Lung (tissue), 12 donors: Measurements from ENCODE around the gene XRN1. TPM values are rescaled to one million over a fixed set of nuclear protein-coding genes. Genes with fewer than 3 reads are reported as not detected.

Source experiments
- ATAC-seq: fragments of 200-7000 bp; cut with Tn5 transposase; one replicate; pipeline ENCODE4 v1.9.1; 2020; ENCODE audit warnings: moderate number of reproducible peaks; ENCODE audit not compliant: insufficient read depth, low FRiP score
- DNase-seq, 3 donors: peaks; one replicate each; pipeline ENCODE4 v3.0.0-alpha.2; 2013 to 2017
- H3K27ac ChIP-seq, 2 donors: one replicate each; pipeline ENCODE4 v1.5.1; 2013; ENCODE audit warnings: mild to moderate bottlenecking in 2 of 2, moderate library complexity in 2 of 2, control low read depth in 1 of 2, inconsistent platforms in 1 of 2, low read depth in 1 of 2, low read length in 1 of 2
- H3K27me3 ChIP-seq, 3 donors: one replicate each; pipeline ENCODE4 v1.5.1; 2013; ENCODE audit warnings: low read length in 2 of 3; ENCODE audit not compliant: control insufficient read depth in 3 of 3, insufficient read depth in 3 of 3
- H3K36me3 ChIP-seq, 4 donors: one replicate each; pipeline ENCODE4 v1.5.1; 2013; ENCODE audit warnings: low read length in 4 of 4, mild to moderate bottlenecking in 1 of 4, moderate library complexity in 1 of 4; ENCODE audit not compliant: control insufficient read depth in 4 of 4, insufficient read depth in 4 of 4
- H3K4me1 ChIP-seq, 5 donors: one replicate each; pipeline ENCODE4 v1.5.1; 2013; ENCODE audit warnings: low read length in 5 of 5, mild to moderate bottlenecking in 2 of 5, moderate library complexity in 1 of 5; ENCODE audit not compliant: control insufficient read depth in 5 of 5, insufficient read depth in 5 of 5
- H3K4me3 ChIP-seq: one replicate; pipeline ENCODE4 v1.5.1; 2013; ENCODE audit warnings: mild to moderate bottlenecking, control low read depth, moderate library complexity
- H3K9ac ChIP-seq, 2 donors: one replicate each; pipeline ENCODE4 v1.5.1; 2013; ENCODE audit warnings: low read length in 2 of 2, control low read depth in 1 of 2; ENCODE audit not compliant: insufficient read depth in 1 of 2
- H3K9me3 ChIP-seq, 4 donors: one replicate each; pipeline ENCODE4 v1.5.1; 2013; ENCODE audit warnings: low read length in 3 of 4, mild to moderate bottlenecking in 1 of 4, moderate library complexity in 1 of 4; ENCODE audit not compliant: control insufficient read depth in 4 of 4, insufficient read depth in 3 of 4
- CTCF ChIP-seq: IDR thresholded peaks from 2 replicates; pipeline ENCODE4 v1.5.1; 2012; ENCODE audit warnings: mild to moderate bottlenecking; ENCODE audit errors: control extremely low read depth, extremely low read depth
- WGBS, 2 donors: extraction: QIAGEN DNeasy Blood & Tissue Kit; methylation state at CpG; one replicate each; pipeline ENCODE4 v1.1.7; 2013; 5-methylcytosine and 5-hydroxymethylcytosine counted together
- polyA plus RNA-seq, 2 donors: library from polyadenylated mRNA; stranded (reverse); fragments of 200-250 nt; gene quantifications; one replicate each; pipeline ENCODE4 v1.2.1, GENCODE V29; 2013
- total RNA-seq, 2 donors: library from RNA; depleted of rRNA in 1 of 2; stranded (reverse); fragments of >200 nt in 1 of 2; gene quantifications; one replicate each; pipeline ENCODE4 v1.2.1, GENCODE V29; 2014 to 2021
- donor health status: control.
- donor health status: control.
- donor health status: Bipolar disorder and iron deficiency.
- donor health status: healthy.
- donor health status: DM: yes; HTN: yes; CAD: no.

Gene XRN1
- total and polyA plus RNA-seq, 4 donors = 4.9 to 147 (median 18.5) TPM

GRCh38 chr3:142281474-142281873 lies 166.4 kb downstream of the XRN1 start:
- DNase-seq = no peak
- Histone ChIP-seq H3K4me3 (no peak overlapping the region), H3K4me1 (no peaks in the 10 kb centered on the region), H3K9me3 (no peaks in the 10 kb centered on the region), H3K27ac (no peak overlapping the region), H3K27me3 (no peaks in the 10 kb centered on the region), H3K9ac (no peak overlapping the region), H3K36me3 (no peaks in the 10 kb centered on the region)
- no peak for ATAC-seq
- no peak for TF ChIP-seq CTCF
- WGBS, 2 donors = 80 to 91% methylated on average over 1 of the region's 1 CpG

GRCh38 chr3:142279965-142280590 lies 167.8 kb downstream of the XRN1 start:
- Histone ChIP-seq H3K9me3 (no peaks in the 10 kb centered on the region), H3K36me3 (no peaks in the 10 kb centered on the region), H3K27ac (no peak overlapping the region), H3K9ac (no peak overlapping the region), H3K27me3 (no peaks in the 10 kb centered on the region), H3K4me3 (no peak overlapping the region), H3K4me1 (no peaks in the 10 kb centered on the region)
- TF ChIP-seq CTCF = peak; percentile 71
- DNase-seq (peak; percentile 49 to 82 (median 78)), ATAC-seq (peak; percentile 65)
- WGBS, 2 donors = 18 to 19% methylated on average over 5 of the region's 5 CpGs

GRCh38 chr3:142278451-142278850 lies 169.4 kb downstream of the XRN1 start:
- H3K4me1 ChIP-seq = no peaks in the 10 kb centered on the region
- ATAC-seq (no peak), DNase-seq (no peak)
- no peak overlapping the region for H3K4me3 ChIP-seq
- no peak overlapping the region for H3K27ac ChIP-seq
- 84 to 91% methylated on average over 2 of the region's 2 CpGs for WGBS, 2 donors
- no peaks in the 10 kb centered on the region for H3K9me3 ChIP-seq
- H3K36me3 ChIP-seq = no peaks in the 10 kb centered on the region
- TF ChIP-seq CTCF = no peak
- H3K9ac ChIP-seq = no peak overlapping the region
- no peaks in the 10 kb centered on the region for H3K27me3 ChIP-seq

GRCh38 chr3:142276781-142277180 lies 171.1 kb downstream of the XRN1 start:
- H3K4me3 ChIP-seq = no peak overlapping the region
- H3K36me3 ChIP-seq = no peaks in the 10 kb centered on the region
- WGBS, 2 donors = 21 to 51% methylated on average over 2 of the region's 2 CpGs
- peak in 2 of 3 donors; percentile 42 to 49 for DNase-seq
- TF ChIP-seq CTCF = no peak
- no peak for ATAC-seq
- no peaks in the 10 kb centered on the region for H3K9me3 ChIP-seq
- H3K27me3 ChIP-seq = no peaks in the 10 kb centered on the region
- peak overlapping the region; percentile 15 to 40 for H3K27ac ChIP-seq
- no peaks in the 10 kb centered on the region for H3K4me1 ChIP-seq
- no peak overlapping the region for H3K9ac ChIP-seq
